Activated naive CD8-positive, alpha-beta T cell (primary cell): Measurements from ENCODE around the gene MAN1A2.
"Not testable (repeated sequence)": the region's sequence is repeated elsewhere in the genome, so short reads cannot be mapped to it uniquely, and the experiment has no call there.

ENCODE experiments used
- H3K27ac Mint-ChIP-seq: one replicate; pipeline ENCODE4 v1.8.0; 2021; ENCODE audit warnings: mixed read lengths
- H3K27me3 Mint-ChIP-seq: one replicate; pipeline ENCODE4 v1.8.0; 2021; ENCODE audit warnings: mixed read lengths
- H3K36me3 Mint-ChIP-seq: one replicate; pipeline ENCODE4 v1.8.0; 2021; ENCODE audit warnings: mixed read lengths
- H3K4me1 Mint-ChIP-seq: one replicate; pipeline ENCODE4 v1.8.0; 2021; ENCODE audit warnings: low read depth, mixed read lengths
- H3K4me3 Mint-ChIP-seq: one replicate; pipeline ENCODE4 v1.8.0; 2021; ENCODE audit warnings: mild to moderate bottlenecking, mixed read lengths
- H3K9me3 Mint-ChIP-seq: one replicate; pipeline ENCODE4 v1.8.0; 2021; ENCODE audit warnings: low read depth, mixed read lengths

MAN1A2 gene

DNA sequence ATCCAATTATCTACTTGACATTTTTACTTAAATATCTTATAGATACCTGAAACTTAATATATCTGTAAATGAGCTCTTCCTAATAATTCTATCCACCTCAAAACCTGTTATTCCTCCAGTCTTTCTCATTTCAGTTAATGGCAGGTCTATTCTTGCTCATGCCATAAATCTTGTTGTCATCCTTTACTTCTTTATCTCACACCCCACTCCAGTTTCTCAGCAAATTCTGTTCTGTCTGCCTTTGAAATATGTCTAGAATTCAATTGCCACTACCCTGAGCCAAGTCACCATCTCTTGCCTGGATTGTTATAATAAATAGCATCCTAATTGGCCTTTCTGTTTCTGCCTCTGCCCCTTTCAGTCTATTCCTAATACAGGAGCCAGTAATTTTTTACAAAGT lies 105.8 kb downstream of the MAN1A2 start:
- Mint-ChIP-seq H3K36me3 (peaks cover 46% of the 10 kb centered on the region), H3K9me3 (peaks cover 16% of the 10 kb centered on the region), H3K4me3 (no peak overlapping the region), H3K4me1 (no peaks in the 10 kb centered on the region), H3K27ac (no peak overlapping the region), H3K27me3 (no peaks in the 10 kb centered on the region)

DNA sequence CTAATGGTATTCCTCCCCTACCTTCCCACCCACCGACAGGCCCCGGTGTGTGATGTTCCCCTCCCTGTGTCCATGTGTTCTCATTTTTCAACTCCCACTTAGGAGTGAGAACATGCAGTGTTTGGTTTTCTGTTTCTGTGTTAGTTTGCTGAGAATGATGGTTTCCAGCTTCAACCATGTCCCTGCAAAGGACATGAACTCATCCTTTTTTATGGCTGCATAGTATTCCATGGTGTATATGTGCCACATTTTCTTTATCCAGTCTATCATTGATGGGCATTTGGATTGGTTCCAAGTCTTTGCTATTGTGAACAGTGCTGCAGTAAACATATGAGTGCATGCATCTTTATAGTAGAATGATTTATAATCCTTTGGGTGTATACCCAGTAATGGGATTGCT lies 108.2 kb downstream of the MAN1A2 start:
- not testable (repeated sequence) for H3K4me3 Mint-ChIP-seq, H3K4me1 Mint-ChIP-seq, H3K27me3 Mint-ChIP-seq, H3K27ac Mint-ChIP-seq
- peaks cover 49% of the 10 kb centered on the region for H3K36me3 Mint-ChIP-seq
- H3K9me3 Mint-ChIP-seq: peaks cover 13% of the 10 kb centered on the region

DNA sequence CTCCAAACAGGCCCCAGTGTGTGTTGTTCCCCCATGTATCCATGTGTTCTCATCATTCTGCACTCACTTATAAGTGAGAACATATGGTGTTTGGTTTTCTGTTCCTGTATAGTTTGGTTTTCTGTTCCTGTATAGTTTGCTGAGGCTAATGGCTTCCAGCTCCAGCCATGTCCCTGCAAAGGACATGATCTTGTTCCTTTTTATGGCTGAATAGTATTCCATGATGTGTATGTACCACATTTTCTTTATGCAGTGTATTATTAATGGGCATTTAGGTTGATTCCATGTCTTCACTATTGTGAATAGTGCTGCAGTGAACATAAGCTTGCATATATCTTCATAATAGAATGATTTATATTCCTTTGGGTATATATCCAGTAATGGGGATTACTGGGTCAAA lies 111.8 kb downstream of the MAN1A2 start:
- Mint-ChIP-seq H3K36me3 (peaks cover 63% of the 10 kb centered on the region), H3K27ac (no peak overlapping the region), H3K9me3 (peaks cover 8% of the 10 kb centered on the region), H3K27me3 (no peaks in the 10 kb centered on the region), H3K4me3 (no peak overlapping the region), H3K4me1 (no peaks in the 10 kb centered on the region)

DNA sequence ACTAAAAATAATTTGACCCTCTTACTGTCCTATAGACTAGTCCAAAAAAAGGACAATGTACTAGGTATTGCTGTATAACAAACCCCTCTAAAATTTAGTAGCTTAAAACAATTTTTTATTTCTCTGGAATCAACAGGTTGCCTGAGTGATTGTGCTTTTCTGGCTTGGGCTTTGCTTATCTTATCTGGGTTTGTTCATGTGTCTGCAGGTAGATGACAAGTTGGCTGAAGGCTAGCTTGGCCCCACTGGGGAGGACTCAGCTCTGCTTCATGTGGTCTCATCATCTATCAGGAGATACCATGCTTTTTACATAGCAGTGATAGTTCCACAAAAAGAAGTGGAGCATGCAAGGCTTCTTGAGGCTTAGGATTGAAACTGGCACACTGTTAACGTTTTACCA lies 114.2 kb downstream of the MAN1A2 start:
- Mint-ChIP-seq H3K9me3 (peaks cover 3% of the 10 kb centered on the region), H3K27me3 (no peaks in the 10 kb centered on the region), H3K36me3 (peaks cover 49% of the 10 kb centered on the region)

DNA sequence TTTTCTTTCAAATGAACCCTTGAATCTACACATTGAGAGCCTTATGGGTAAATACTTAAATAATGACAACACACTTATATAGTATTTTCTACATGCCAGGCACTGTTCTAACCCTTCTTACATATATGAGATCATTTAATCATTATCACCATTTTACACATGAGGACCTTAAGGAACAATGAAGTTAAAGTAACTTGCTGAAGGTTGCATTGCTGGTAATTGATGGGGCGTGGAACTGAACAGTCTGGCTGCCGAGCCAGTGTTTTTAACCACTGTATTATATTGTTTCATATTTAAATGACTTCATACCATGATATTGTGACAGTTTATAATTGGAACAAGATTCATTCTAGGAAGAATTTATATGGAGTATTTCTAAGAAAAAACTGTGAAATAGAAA lies 126.7 kb downstream of the MAN1A2 start:
- Mint-ChIP-seq H3K4me3 (no peak overlapping the region), H3K9me3 (no peaks in the 10 kb centered on the region), H3K27ac (no peak overlapping the region), H3K27me3 (no peaks in the 10 kb centered on the region), H3K36me3 (peaks cover 13% of the 10 kb centered on the region), H3K4me1 (no peaks in the 10 kb centered on the region)

More for the DNA sequence above, 114.2 kb downstream of the MAN1A2 start:
- Mint-ChIP-seq H3K27ac (no peak overlapping the region), H3K4me1 (no peaks in the 10 kb centered on the region), H3K4me3 (no peak overlapping the region)

DNA sequence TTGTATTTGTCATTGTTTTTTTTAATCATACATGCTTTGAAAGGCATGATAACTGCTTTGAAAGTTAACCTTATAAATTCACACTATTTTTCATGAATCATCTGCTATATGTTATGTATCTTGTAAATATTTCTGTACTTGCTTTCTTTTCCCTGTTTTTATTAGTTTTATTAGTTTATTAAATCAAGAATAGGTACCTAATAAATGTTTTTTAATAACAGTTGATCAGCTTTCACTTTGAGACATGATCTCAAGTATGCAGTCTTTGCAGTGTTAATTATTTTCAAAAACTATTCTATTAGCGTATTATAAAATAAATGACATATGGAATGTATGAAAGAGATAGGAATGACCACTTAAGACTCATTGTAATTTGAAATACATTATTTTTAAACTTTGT lies 127.8 kb downstream of the MAN1A2 start:
- peaks cover 13% of the 10 kb centered on the region for H3K36me3 Mint-ChIP-seq
- H3K27ac Mint-ChIP-seq: no peak overlapping the region
- no peaks in the 10 kb centered on the region for H3K4me1 Mint-ChIP-seq
- H3K27me3 Mint-ChIP-seq: no peaks in the 10 kb centered on the region
- no peaks in the 10 kb centered on the region for H3K9me3 Mint-ChIP-seq
- no peak overlapping the region for H3K4me3 Mint-ChIP-seq

DNA sequence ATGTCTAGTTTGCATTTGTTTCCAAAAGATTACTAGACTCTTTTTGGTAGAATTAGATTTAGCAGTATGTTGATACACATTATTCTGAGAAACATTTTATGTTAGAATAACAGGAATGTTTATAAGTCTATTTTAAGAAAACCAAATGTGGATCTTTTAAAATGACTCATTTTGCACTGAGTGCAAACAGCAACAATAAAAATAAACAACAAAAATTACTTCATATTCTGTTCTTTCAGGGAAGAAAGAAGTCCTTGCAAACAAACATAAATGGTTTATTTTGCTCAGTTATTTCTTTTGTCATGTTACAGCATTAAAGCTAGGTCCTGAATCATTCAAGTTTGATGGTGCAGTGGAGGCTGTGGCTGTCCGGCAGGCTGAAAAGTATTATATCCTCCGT lies 131.8 kb downstream of the MAN1A2 start:
- H3K4me3 Mint-ChIP-seq: no peak overlapping the region
- no peaks in the 10 kb centered on the region for H3K27me3 Mint-ChIP-seq
- H3K27ac Mint-ChIP-seq: no peak overlapping the region
- no peaks in the 10 kb centered on the region for H3K9me3 Mint-ChIP-seq
- peaks cover 8% of the 10 kb centered on the region for H3K36me3 Mint-ChIP-seq
- H3K4me1 Mint-ChIP-seq: no peaks in the 10 kb centered on the region

DNA sequence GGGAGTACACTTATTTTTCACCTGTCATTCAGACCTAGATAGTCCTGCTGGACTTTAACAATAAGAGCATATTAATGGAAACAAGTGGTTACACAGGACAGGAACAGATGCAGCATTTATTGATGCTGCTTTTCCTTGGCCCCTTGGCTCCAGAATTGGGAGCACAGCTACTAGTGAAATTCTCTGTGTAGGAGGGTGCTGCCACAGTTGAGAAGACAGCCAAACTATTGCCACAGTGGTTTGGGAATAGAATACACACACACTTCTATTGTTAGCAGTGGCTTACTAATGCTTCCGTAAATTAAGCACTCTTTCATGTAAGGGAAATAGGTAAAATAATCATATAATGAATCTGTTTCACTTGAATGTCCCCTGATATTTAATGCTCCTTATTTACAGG lies 133.3 kb downstream of the MAN1A2 start:
- no peak overlapping the region for H3K4me3 Mint-ChIP-seq
- H3K27ac Mint-ChIP-seq: no peak overlapping the region
- H3K9me3 Mint-ChIP-seq: no peaks in the 10 kb centered on the region
- no peaks in the 10 kb centered on the region for H3K27me3 Mint-ChIP-seq
- no peaks in the 10 kb centered on the region for H3K4me1 Mint-ChIP-seq
- peaks cover 14% of the 10 kb centered on the region for H3K36me3 Mint-ChIP-seq

DNA sequence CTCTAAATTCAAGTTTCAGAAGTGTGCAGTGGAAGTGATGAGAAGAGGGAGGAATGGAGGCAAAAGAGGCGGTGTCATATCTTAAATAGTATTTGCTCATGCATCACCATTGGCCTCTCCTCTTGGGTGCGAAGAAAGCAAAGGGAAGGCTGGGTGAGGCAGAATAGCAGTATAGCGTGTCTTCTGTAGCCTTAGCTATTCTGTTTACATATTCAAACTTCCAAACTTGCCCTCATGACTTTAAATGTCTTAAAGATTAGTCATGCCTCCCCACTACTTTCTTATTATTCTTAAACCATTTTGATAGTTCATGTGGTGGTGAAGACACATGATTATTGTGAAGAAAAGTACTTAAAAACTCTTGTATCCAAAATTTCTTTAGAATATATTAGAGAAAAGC lies 134.0 kb downstream of the MAN1A2 start:
- Mint-ChIP-seq H3K4me1 (no peaks in the 10 kb centered on the region), H3K36me3 (peaks cover 12% of the 10 kb centered on the region), H3K9me3 (no peaks in the 10 kb centered on the region), H3K27ac (no peak overlapping the region), H3K4me3 (no peak overlapping the region), H3K27me3 (no peaks in the 10 kb centered on the region)

DNA sequence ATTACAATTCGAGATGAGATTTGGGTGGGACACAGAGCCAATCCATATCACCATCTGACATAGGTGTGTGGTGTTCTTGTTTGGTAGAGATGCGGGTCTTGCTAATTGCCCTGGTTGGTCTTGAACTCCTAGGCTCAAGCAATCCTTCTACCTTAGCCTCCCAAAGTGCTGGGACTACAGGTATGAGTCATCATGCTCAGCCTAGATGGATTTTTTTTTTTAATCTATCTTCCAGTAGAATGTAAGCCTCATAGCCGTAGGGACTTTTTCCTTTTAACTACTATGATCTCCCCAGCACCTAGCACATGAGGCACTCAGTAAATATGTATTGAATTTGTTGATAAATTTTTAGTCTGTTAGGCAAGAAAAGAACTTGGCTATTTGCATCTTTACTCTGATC lies 144.0 kb downstream of the MAN1A2 start:
- peaks cover 4% of the 10 kb centered on the region for H3K36me3 Mint-ChIP-seq
- H3K27ac Mint-ChIP-seq: no peak overlapping the region
- no peaks in the 10 kb centered on the region for H3K27me3 Mint-ChIP-seq
- no peaks in the 10 kb centered on the region for H3K9me3 Mint-ChIP-seq
- no peaks in the 10 kb centered on the region for H3K4me1 Mint-ChIP-seq
- H3K4me3 Mint-ChIP-seq: no peak overlapping the region

DNA sequence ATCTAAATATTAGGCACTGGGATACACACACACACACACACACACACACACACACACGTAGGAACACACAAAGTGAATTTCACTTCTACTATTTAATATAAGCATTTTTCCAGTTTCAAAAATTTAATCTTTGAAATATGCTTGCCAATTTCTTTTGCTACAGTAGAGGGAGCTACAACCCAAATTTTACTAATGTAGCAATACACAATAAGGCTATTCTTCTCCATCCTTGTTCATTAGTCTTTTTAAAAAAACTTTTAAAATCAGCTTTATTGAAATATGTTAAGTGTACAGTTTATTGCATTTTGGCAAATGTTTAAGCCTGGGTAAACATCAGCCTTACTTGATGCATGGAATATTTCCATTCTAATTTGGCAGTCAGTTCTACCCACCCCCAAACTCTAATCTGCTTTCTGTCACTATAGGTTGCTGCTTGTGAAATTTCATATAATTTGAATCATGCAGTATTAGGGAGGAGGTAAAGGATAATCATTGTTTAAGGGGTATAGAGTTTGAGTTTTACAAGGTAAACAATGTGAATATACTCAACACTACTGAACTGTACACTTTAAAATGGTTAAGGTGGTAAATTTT lies 145.6 kb downstream of the MAN1A2 start:
- Mint-ChIP-seq H3K4me1 (no peaks in the 10 kb centered on the region), H3K27ac (no peak overlapping the region), H3K36me3 (peaks cover 4% of the 10 kb centered on the region), H3K9me3 (no peaks in the 10 kb centered on the region), H3K4me3 (no peak overlapping the region), H3K27me3 (no peaks in the 10 kb centered on the region)

DNA sequence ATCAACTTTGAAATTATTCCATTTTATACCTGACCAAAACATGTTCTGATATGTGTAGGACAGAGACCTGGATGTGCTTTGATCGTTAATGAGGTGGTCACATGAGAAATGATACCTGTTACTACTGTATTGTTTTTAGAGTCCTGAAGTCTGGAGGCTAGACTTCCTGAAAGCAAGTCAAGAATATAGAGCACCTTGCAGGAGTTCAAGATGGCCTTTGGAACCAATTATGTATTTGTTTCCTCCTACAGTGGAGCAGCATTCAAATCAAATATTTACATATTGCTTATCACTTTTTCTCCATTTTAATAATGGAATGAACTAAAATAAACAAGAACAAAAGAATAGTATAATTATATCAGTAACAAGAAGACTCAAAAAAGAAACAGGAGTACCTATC lies 155.9 kb downstream of the MAN1A2 start:
- Mint-ChIP-seq H3K4me3 (no peak overlapping the region), H3K4me1 (peaks cover 20% of the 10 kb centered on the region), H3K9me3 (no peaks in the 10 kb centered on the region), H3K27ac (no peak overlapping the region), H3K27me3 (no peaks in the 10 kb centered on the region), H3K36me3 (peaks cover 14% of the 10 kb centered on the region)

DNA sequence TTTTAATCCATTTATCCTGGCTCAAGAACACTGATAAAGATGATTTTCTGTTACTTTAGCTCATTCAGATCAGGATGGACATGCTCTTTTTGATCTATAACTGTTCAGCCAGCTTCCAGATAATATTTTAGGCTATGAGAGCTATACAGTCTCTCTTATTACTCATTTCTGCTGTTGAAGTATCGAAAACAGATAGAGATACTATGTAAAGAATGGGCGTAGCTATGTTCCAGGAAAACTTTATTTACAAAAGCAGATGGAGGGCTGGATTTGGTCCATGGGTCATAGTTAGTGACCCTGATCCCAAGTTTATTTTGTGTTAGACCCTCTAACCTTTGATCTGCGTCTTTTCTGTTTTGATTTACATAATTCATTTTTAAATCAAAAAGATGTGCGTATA lies 159.8 kb downstream of the MAN1A2 start:
- Mint-ChIP-seq H3K27ac (no peak overlapping the region), H3K4me3 (no peak overlapping the region), H3K4me1 (peaks cover 29% of the 10 kb centered on the region), H3K36me3 (peaks cover 11% of the 10 kb centered on the region), H3K9me3 (no peaks in the 10 kb centered on the region), H3K27me3 (no peaks in the 10 kb centered on the region)

DNA sequence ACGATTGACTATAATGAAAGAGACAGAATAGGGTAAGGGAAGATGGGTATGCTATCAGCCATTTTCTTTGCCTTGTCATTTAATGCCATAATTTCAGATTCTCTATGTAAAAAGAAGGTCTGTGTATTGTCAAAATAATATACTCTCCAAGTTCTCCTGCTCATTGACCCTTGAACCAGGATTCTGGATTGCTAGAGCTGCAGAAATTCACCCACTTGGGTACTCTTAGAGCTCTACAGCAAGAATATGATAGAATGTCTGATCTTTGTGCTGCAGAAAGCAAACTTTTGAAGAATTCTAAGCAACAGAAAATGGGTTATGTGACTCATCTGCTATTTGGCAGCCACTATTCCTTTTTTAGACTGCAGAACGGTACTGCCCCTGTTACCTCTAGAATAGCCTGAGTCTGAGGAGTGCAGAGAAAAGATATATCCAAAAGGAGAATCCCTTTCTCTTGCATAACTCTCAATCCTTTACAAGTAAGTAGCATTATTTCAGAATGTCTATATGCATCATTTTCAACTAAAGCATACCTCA lies 160.4 kb downstream of the MAN1A2 start:
- Mint-ChIP-seq H3K27ac (peak overlapping the region; percentile 54), H3K4me3 (no peak overlapping the region), H3K27me3 (no peaks in the 10 kb centered on the region), H3K9me3 (no peaks in the 10 kb centered on the region), H3K4me1 (peaks cover 32% of the 10 kb centered on the region), H3K36me3 (peaks cover 6% of the 10 kb centered on the region)

DNA sequence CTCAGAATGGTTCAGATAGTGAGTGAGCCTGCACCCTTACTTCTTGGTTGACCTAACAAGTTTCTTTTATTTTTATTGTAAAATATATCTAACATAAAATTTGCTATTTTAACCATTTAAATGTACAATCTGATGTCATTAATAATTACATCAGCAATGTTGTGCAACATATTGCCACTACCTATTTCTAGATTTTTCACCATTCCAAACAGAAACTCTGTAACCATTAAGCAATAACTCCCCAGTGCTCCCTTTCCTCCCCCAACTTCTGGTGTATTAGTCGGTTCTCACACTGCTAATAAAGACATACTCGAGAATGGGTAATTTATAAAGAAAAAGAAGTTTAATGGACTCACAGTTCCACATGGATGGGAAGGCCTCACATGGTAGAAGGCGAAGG lies 162.4 kb downstream of the MAN1A2 start:
- Mint-ChIP-seq H3K4me3 (no peak overlapping the region), H3K36me3 (peaks cover 10% of the 10 kb centered on the region), H3K27me3 (no peaks in the 10 kb centered on the region), H3K9me3 (no peaks in the 10 kb centered on the region), H3K4me1 (peaks cover 35% of the 10 kb centered on the region), H3K27ac (no peak overlapping the region)

DNA sequence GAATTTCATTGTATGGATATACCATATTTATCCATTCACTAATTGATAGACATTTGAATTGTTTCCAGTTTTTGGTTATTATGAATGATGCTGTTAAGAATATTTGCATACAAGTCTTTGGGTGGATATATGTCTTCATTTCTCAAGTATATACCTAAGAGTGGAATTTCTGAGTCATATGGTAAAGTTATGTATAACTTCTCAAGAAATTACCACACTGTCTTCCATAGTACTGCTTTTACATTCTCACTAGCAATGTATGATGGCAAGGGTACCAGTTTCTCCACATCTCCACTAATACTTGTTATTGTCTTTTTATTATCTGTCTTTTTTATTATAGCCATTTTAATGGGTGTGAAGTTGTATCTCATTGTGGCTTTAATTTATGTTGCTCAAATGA lies 164.0 kb downstream of the MAN1A2 start:
- Mint-ChIP-seq H3K4me1 (peaks cover 35% of the 10 kb centered on the region), H3K36me3 (peaks cover 10% of the 10 kb centered on the region), H3K27me3 (no peaks in the 10 kb centered on the region), H3K27ac (peak overlapping the region; percentile 82), H3K4me3 (no peak overlapping the region), H3K9me3 (no peaks in the 10 kb centered on the region)
